Natural killer cell (primary cell): ENCODE data around the gene RNF169. TPM values are rescaled to one million over a fixed set of nuclear protein-coding genes. Genes with fewer than 3 reads are reported as not detected.

ENCODE experiments used
- ATAC-seq, 3 donors: fragments of 150-1000 bp in 2 of 3; fragments of 200-7000 bp in 1 of 3; cut with Tn5 transposase; 1 replicate in 1 of 3; 2 replicates in 2 of 3; pipeline ENCODE4 v1.10.0; 2021; ENCODE audit warnings: mild to moderate bottlenecking in 2 of 3, moderate library complexity in 2 of 3
- DNase-seq, 2 donors: peaks; one replicate each; pipeline versions ENCODE4 v3.0.0 to v3.0.0-alpha.2; 2013 to 2021; ENCODE audit warnings: mixed read lengths in 1 of 2
- H3K27ac ChIP-seq: one replicate; pipeline ENCODE4 v1.5.1; 2013; ENCODE audit warnings: mild to moderate bottlenecking, low read length
- H3K27me3 ChIP-seq: one replicate; pipeline ENCODE4 v1.6.1; 2013; ENCODE audit warnings: low read length; ENCODE audit not compliant: control insufficient read depth, insufficient read depth
- H3K36me3 ChIP-seq: one replicate; pipeline ENCODE4 v1.6.1; 2013; ENCODE audit warnings: low read length; ENCODE audit not compliant: control insufficient read depth, insufficient read depth
- H3K4me1 ChIP-seq: one replicate; pipeline ENCODE4 v1.6.1; 2013; ENCODE audit warnings: low read length; ENCODE audit not compliant: control insufficient read depth, insufficient read depth
- H3K4me3 ChIP-seq: one replicate; pipeline ENCODE4 v1.5.1; 2013; ENCODE audit warnings: low read length
- H3K9me3 ChIP-seq: one replicate; pipeline ENCODE4 v1.6.1; 2013; ENCODE audit warnings: low read length; ENCODE audit not compliant: control insufficient read depth, insufficient read depth
- H3K27ac Mint-ChIP-seq, 2 donors: one replicate each; pipeline ENCODE4 v1.8.0; 2022; ENCODE audit warnings: mild to moderate bottlenecking in 2 of 2, mixed read lengths in 2 of 2, moderate library complexity in 1 of 2
- H3K27me3 Mint-ChIP-seq, 2 donors: one replicate each; pipeline ENCODE4 v1.8.0; 2022; ENCODE audit warnings: low read depth in 2 of 2, mixed read lengths in 2 of 2
- H3K36me3 Mint-ChIP-seq: one replicate; pipeline ENCODE4 v1.8.0; 2022; ENCODE audit warnings: mixed read lengths
- H3K4me1 Mint-ChIP-seq, 2 donors: one replicate each; pipeline ENCODE4 v1.8.0; 2022; ENCODE audit warnings: mixed read lengths in 2 of 2
- H3K4me3 Mint-ChIP-seq: one replicate; pipeline ENCODE4 v1.8.0; 2022; ENCODE audit warnings: mild to moderate bottlenecking, moderate library complexity, mixed read lengths
- H3K9me3 Mint-ChIP-seq, 2 donors: one replicate each; pipeline ENCODE4 v1.8.0; 2022; ENCODE audit warnings: mixed read lengths in 2 of 2
- CTCF ChIP-seq: fragments of 200-600 bp; IDR thresholded peaks from one replicate; pipeline ENCODE4 v1.8.0; 2022; ENCODE audit warnings: antibody characterized with exemption
- WGBS: methylation state at CpG from one replicate; pipeline ENCODE4 v1.1.7; 2013; ENCODE audit warnings: missing lambda C conversion rate; ENCODE audit not compliant: insufficient coverage; 5-methylcytosine and 5-hydroxymethylcytosine counted together
- intact Hi-C: fragments of 100-400 bp; cut with micrococcal nuclease; formaldehyde crosslinking; loops from one replicate; pipeline ENCODE4 v1.14.2; 2022
- total RNA-seq, 4 donors: library from RNA; stranded (reverse); fragments of 120-200 nt in 1 of 4; gene quantifications; one replicate each; pipeline versions ENCODE4 v1.2.3 to v1.2.4, GENCODE V29; 2013 to 2022

Gene RNF169
- total RNA-seq, 3 donors from 2014 or later (not counting 1 experiment from before 2014, with no cell fraction given) = 29.1 to 39.8 (median 37.9) TPM

- peaks cover 16% of the 10 kb centered on the region for H3K36me3 ChIP-seq
- TF ChIP-seq CTCF = no peak
Measured at GRCh38 chr11:74849525-74850391, 101.1 kb downstream of the RNF169 start.

GRCh38 chr11:74853223-74853622 lies 104.6 kb downstream of the RNF169 start:
- Mint-ChIP-seq H3K4me1 (peaks cover 5 to 12% of the 10 kb centered on the region in 2 donors), H3K36me3 (no peaks in the 10 kb centered on the region), H3K9me3 (no peaks in the 10 kb centered on the region), H3K27me3 (no peaks in the 10 kb centered on the region), H3K27ac (peak overlapping the region in 1 of 2 donors; percentile 2), H3K4me3 (no peak overlapping the region)
- Histone ChIP-seq H3K9me3 (no peaks in the 10 kb centered on the region), H3K4me1 (no peaks in the 10 kb centered on the region), H3K36me3 (peaks cover 7% of the 10 kb centered on the region), H3K27me3 (no peaks in the 10 kb centered on the region), H3K27ac (no peak overlapping the region), H3K4me3 (no peak overlapping the region)
- intact Hi-C loops = no loop called here
- ATAC-seq (no peak), DNase-seq (no peak)
- TF ChIP-seq CTCF = no peak
- WGBS = 68% methylated on average over 2 of the region's 4 CpGs

More at GRCh38 chr11:74849525-74850391, 101.1 kb downstream of the RNF169 start:
- Mint-ChIP-seq H3K36me3 (no peaks in the 10 kb centered on the region), H3K4me3 (no peak overlapping the region), H3K4me1 (peaks cover 21 to 33% of the 10 kb centered on the region in 2 donors), H3K9me3 (no peaks in the 10 kb centered on the region), H3K27me3 (no peaks in the 10 kb centered on the region), H3K27ac (no peak overlapping the region)
- Histone ChIP-seq H3K4me1 (peaks cover 11% of the 10 kb centered on the region), H3K4me3 (no peak overlapping the region), H3K27me3 (no peaks in the 10 kb centered on the region), H3K27ac (no peak overlapping the region), H3K9me3 (no peaks in the 10 kb centered on the region)
- ATAC-seq (no peak), DNase-seq (no peak)
- intact Hi-C loops = no loop called here
- WGBS = 96% methylated on average over 5 of the region's 7 CpGs

GRCh38 chr11:74860743-74861142 lies 112.1 kb downstream of the RNF169 start:
- Mint-ChIP-seq H3K27me3 (no peaks in the 10 kb centered on the region), H3K27ac (no peak overlapping the region), H3K36me3 (peaks cover 17% of the 10 kb centered on the region), H3K4me1 (peaks cover 5% of the 10 kb centered on the region in 2 donors), H3K4me3 (no peak overlapping the region), H3K9me3 (peaks cover 0 to 5% of the 10 kb centered on the region in 2 donors)
- no peaks in the 10 kb centered on the region for H3K27me3 ChIP-seq
- H3K36me3 ChIP-seq = peaks cover 25% of the 10 kb centered on the region
- peaks cover 23% of the 10 kb centered on the region for H3K9me3 ChIP-seq
- intact Hi-C loops = loop anchor here (1.0 kb wide), 1 partner anchor 12 kb away; no protein-coding TSS in a partner anchor
- H3K4me3 ChIP-seq = no peak overlapping the region
- DNase-seq (no peak), ATAC-seq (no peak)
- H3K27ac ChIP-seq = no peak overlapping the region
- TF ChIP-seq CTCF = no peak
- H3K4me1 ChIP-seq = no peaks in the 10 kb centered on the region
